Fibroblast of pulmonary artery (primary cell): ENCODE measurements around the gene CHST7.

ENCODE experiments used
- DNase-seq: peaks from one replicate; pipeline ENCODE4 v3.0.0-alpha.2; 2010; ENCODE audit warnings: low read depth
- H3K4me3 ChIP-seq: replicated peaks from 2 replicates; pipeline ENCODE4 v1.5.1; 2011; ENCODE audit warnings: low read depth, mild to moderate bottlenecking, control low read depth, low read length, moderate library complexity
- TF ChIP-seq, protein P1 (sequence below): IDR thresholded peaks from 2 replicates; pipeline ENCODE4 v1.5.1; 2011; ENCODE audit warnings: mild to moderate bottlenecking, control low read depth, low read length, inconsistent platforms; ENCODE audit errors: missing control alignments

The CHST7 gene

GRCh38 chrX:46621572-46621971, 48.0 kb downstream of the CHST7 start:
- TF ChIP-seq, protein P1, sequence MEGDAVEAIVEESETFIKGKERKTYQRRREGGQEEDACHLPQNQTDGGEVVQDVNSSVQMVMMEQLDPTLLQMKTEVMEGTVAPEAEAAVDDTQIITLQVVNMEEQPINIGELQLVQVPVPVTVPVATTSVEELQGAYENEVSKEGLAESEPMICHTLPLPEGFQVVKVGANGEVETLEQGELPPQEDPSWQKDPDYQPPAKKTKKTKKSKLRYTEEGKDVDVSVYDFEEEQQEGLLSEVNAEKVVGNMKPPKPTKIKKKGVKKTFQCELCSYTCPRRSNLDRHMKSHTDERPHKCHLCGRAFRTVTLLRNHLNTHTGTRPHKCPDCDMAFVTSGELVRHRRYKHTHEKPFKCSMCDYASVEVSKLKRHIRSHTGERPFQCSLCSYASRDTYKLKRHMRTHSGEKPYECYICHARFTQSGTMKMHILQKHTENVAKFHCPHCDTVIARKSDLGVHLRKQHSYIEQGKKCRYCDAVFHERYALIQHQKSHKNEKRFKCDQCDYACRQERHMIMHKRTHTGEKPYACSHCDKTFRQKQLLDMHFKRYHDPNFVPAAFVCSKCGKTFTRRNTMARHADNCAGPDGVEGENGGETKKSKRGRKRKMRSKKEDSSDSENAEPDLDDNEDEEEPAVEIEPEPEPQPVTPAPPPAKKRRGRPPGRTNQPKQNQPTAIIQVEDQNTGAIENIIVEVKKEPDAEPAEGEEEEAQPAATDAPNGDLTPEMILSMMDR = no peak
- DNase-seq = no peak
- no peak overlapping the region for H3K4me3 ChIP-seq

- DNase-seq = no peak
- TF ChIP-seq, protein P1 = no peak
- H3K4me3 ChIP-seq = no peak overlapping the region
Observed at GRCh38 chrX:46624090-46624786, 50.7 kb downstream of the CHST7 start.

DNA sequence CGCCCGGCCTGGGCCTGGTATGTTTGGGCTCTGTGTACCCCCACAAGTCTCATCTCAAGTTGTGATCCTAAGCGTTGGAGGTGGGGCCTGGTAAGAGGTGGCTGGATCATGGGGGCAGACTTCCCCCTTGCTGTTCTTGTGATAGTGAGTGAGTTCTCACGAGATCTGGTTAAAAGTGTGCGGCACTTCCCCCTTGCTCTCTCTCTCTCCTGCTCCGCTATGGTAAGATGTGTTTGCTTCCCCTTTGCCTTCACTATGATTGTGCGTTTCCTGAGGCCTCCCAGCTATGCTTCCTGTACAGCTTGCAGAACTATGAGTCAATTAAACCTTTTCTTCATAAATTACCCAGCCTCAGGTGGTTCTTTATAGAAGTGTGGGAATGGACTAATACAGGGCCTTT, 53.0 kb downstream of the CHST7 start:
- TF ChIP-seq, protein P1 = no peak
- no peak overlapping the region for H3K4me3 ChIP-seq
- peak; percentile 41 for DNase-seq

DNA sequence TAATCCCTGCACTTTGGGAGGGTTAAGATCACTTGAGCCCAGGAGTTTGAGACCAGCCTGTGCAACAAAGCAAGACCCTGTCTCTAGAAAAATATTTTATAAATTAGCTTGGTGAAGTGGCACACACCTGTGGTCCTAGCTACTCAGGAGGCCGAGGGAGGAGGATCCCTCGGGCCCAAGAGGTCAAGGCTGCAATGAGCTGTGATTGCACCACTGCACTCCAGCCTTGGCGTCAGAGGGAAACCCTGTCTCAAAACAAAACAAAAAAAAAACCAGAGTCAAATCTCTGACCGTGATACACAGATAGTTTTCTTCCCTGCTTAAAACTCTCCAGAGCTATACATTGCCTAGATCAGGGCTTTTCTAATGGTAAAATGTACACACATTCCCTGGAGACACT, 53.5 kb downstream of the CHST7 start:
- TF ChIP-seq, protein P1 = no peak
- no peak overlapping the region for H3K4me3 ChIP-seq
- DNase-seq = no peak

GRCh38 chrX:46627711-46628419, 54.3 kb downstream of the CHST7 start:
- TF ChIP-seq, protein P1 = no peak
- DNase-seq = peak; percentile 40
- no peak overlapping the region for H3K4me3 ChIP-seq

- H3K4me3 ChIP-seq = no peak overlapping the region
- TF ChIP-seq, protein P1 = no peak
- DNase-seq = peak; percentile 63
Observed at GRCh38 chrX:46628460-46629371, 55.2 kb downstream of the CHST7 start.
